ENCODE results near the gene RAMP2.

- TF ChIP-seq, protein P1, sequence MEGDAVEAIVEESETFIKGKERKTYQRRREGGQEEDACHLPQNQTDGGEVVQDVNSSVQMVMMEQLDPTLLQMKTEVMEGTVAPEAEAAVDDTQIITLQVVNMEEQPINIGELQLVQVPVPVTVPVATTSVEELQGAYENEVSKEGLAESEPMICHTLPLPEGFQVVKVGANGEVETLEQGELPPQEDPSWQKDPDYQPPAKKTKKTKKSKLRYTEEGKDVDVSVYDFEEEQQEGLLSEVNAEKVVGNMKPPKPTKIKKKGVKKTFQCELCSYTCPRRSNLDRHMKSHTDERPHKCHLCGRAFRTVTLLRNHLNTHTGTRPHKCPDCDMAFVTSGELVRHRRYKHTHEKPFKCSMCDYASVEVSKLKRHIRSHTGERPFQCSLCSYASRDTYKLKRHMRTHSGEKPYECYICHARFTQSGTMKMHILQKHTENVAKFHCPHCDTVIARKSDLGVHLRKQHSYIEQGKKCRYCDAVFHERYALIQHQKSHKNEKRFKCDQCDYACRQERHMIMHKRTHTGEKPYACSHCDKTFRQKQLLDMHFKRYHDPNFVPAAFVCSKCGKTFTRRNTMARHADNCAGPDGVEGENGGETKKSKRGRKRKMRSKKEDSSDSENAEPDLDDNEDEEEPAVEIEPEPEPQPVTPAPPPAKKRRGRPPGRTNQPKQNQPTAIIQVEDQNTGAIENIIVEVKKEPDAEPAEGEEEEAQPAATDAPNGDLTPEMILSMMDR (IDR thresholded peaks at IDR 0.05): no peak
- TF ChIP-seq POLR2A (IDR thresholded peaks at IDR 0.05): no peak
Measured at GRCh38 chr17:42796066-42796758, 35.2 kb downstream of the RAMP2 start.

All from esophagus squamous epithelium (tissue), 4 donors.